WTC11 (cell line): ENCODE measurements around the gene DRGX.

Experiments
- CTCF ChIP-seq: fragments of 200-600 bp; IDR thresholded peaks from 2 replicates; pipeline ENCODE4 v1.8.0; 2022; ENCODE audit warnings: antibody characterized with exemption
- E2F5 ChIP-seq: sonication (generic); formaldehyde crosslinking; IDR thresholded peaks from 2 replicates; pipeline ENCODE4 v1.8.1; 2022; ENCODE audit warnings: mild to moderate bottlenecking, moderate library complexity, missing genetic modification reagents
- RELA ChIP-seq: sonication (generic); formaldehyde crosslinking; IDR thresholded peaks from 2 replicates; pipeline ENCODE4 v1.8.1; 2022; ENCODE audit warnings: missing genetic modification reagents, mild to moderate bottlenecking, borderline replicate concordance
- TF ChIP-seq, protein P1 (sequence below): sonication (generic); formaldehyde crosslinking; IDR thresholded peaks from 2 replicates; pipeline ENCODE4 v1.8.1; 2023; ENCODE audit warnings: mild to moderate bottlenecking, moderate library complexity, missing genetic modification reagents

GRCh38 chr10:49325916-49326783 is 69.7 kb downstream of the DRGX start:
- TF ChIP-seq, protein P1, sequence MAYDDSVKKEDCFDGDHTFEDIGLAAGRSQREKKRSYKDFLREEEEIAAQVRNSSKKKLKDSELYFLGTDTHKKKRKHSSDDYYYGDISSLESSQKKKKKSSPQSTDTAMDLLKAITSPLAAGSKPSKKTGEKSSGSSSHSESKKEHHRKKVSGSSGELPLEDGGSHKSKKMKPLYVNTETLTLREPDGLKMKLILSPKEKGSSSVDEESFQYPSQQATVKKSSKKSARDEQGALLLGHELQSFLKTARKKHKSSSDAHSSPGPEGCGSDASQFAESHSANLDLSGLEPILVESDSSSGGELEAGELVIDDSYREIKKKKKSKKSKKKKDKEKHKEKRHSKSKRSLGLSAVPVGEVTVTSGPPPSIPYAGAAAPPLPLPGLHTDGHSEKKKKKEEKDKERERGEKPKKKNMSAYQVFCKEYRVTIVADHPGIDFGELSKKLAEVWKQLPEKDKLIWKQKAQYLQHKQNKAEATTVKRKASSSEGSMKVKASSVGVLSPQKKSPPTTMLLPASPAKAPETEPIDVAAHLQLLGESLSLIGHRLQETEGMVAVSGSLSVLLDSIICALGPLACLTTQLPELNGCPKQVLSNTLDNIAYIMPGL (CRISPR knock-in tag) = no peak
- no peak for TF ChIP-seq CTCF
- no peak for TF ChIP-seq RELA (CRISPR knock-in tag)
- TF ChIP-seq E2F5 (CRISPR knock-in tag) = no peak
